ENCODE data around the gene PLD6. TPM values are rescaled to one million over a fixed set of nuclear protein-coding genes. Genes with fewer than 3 reads are reported as not detected.
"Not testable (repeated sequence)": the region's sequence is repeated elsewhere in the genome, so short reads cannot be mapped to it uniquely, and the experiment has no call there.

The PLD6 gene, protein sequence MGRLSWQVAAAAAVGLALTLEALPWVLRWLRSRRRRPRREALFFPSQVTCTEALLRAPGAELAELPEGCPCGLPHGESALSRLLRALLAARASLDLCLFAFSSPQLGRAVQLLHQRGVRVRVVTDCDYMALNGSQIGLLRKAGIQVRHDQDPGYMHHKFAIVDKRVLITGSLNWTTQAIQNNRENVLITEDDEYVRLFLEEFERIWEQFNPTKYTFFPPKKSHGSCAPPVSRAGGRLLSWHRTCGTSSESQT
- 10 to 100 TPM in 1 of 4 donors, 1 to 10 TPM in 3; 6.0 to 11.1 (median 8.2) TPM for total RNA-seq

DNA sequence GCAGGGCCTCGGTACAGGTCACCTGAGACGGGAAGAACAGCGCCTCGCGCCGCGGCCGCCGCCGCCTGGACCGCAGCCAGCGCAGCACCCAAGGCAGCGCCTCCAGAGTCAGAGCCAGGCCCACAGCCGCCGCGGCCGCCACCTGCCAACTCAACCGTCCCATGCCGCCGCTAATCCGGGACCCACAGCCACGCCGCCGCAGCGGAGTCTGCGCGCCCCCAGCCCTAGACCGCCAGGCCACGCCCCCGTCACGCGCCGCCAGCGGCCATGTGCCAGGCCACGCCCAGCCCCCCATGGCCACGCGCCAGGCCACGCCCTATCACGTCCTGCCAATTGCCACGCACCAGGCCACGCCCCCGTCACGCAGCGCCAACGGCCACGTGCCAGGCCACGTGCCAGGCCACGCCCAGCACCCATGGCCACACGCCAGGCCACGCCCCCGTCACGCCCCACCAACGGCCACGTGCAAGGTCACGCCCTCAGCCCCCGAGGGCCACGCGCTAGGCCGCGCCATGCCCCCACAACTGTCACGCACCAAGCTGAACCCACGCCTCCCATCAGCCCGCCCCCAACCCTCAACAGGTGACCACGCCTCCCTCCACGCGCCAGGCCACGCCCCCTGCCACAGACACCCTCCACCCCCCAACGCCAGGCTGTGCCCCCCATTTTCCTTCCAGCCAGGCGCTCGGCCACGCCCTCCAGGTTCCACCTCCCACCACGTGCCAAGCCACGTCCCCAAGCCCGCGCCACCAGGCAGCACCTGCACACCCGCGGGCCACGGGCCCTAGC is at the start of gene PLD6:
PLD6 (minus strand) TSS at position 210 of the 789 bp plus-strand sequence; CDS start at position 163, 47 bp downstream.
- Histone ChIP-seq H3K4me3 (peak within 1 kb of the TSS; percentile 47 to 69 (median 60)), H3K9me3 (no peaks in the 10 kb centered on the region), H3K36me3 (peaks cover 0 to 30% (median 0%) of the 10 kb centered on the region in 3 donors), H3K27ac (peak within 1 kb of the TSS; percentile 76 to 96 (median 92)), H3K27me3 (no peaks in the 10 kb centered on the region), H3K4me1 (peaks cover 0 to 59% (median 28%) of the 10 kb centered on the region in 4 donors)
- TF ChIP-seq POLR2A (IDR thresholded peaks at IDR 0.05) (peak in 1 of 2 donors; percentile 57), EP300 (IDR thresholded peaks at IDR 0.05) (peak; percentile 10 to 53)
- TF ChIP-seq, protein P1, sequence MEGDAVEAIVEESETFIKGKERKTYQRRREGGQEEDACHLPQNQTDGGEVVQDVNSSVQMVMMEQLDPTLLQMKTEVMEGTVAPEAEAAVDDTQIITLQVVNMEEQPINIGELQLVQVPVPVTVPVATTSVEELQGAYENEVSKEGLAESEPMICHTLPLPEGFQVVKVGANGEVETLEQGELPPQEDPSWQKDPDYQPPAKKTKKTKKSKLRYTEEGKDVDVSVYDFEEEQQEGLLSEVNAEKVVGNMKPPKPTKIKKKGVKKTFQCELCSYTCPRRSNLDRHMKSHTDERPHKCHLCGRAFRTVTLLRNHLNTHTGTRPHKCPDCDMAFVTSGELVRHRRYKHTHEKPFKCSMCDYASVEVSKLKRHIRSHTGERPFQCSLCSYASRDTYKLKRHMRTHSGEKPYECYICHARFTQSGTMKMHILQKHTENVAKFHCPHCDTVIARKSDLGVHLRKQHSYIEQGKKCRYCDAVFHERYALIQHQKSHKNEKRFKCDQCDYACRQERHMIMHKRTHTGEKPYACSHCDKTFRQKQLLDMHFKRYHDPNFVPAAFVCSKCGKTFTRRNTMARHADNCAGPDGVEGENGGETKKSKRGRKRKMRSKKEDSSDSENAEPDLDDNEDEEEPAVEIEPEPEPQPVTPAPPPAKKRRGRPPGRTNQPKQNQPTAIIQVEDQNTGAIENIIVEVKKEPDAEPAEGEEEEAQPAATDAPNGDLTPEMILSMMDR (IDR thresholded peaks at IDR 0.05) = peak in 2 of 5 experiments; percentile 24 to 31
- 40 to 49% methylated on average over 19 to 23 of the region's 78 CpGs for WGBS, 2 donors
- DNase-seq (ENCODE audit: low spot score in 2 of 2) = peak; percentile 73 to 79

DNA sequence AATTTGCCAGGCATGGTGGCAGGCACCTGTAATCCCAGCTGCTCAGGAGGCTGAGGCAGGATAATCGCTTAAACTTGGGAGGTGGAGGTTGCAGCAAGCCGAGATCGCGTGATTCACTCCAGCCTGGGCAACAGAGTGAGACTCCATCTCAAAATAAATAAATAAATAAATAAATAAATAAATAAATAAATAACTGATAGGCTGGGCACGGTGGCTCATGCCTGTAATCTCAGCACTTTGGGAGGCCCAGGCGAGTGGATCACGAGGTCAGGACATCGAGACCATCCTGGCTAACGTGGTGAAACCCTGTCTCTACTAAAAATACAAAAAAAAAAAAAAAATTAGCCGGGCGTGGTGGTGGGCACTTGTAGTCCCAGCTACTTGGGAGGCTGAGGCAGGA is 49.6 kb upstream of the PLD6 start:
- DNase-seq (ENCODE audit: low spot score in 2 of 2); H3K9me3 ChIP-seq; H3K27me3 ChIP-seq; H3K4me1 ChIP-seq; H3K4me3 ChIP-seq; H3K27ac ChIP-seq: not testable (repeated sequence)
- H3K36me3 ChIP-seq = peaks cover 5 to 100% (median 19%) of the 10 kb centered on the region in 3 donors
- WGBS, 2 donors = 85 to 92% methylated on average over 11 of the region's 11 CpGs

DNA sequence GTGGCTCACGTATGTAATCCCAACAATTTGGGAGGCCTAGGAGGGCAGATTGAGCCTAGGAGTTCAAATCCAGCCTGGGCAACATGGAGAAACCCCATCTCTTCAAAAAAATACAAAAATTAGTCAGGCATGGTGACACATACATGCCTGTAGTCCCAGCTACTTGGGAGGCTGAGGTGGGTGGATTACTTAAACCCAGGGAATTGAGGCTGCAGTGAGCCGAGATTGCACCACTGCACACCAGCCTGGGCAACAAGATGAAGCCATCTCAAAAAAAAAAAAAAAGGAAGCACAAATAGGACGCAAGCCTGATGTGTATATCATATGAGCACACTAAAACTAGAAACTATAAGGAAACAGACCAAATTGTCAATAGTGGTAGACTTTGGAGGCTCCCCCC is 47.9 kb upstream of the PLD6 start:
- TF ChIP-seq EP300 (IDR thresholded peaks at IDR 0.05) (no peak), POLR2A (IDR thresholded peaks at IDR 0.05) (no peak)
- TF ChIP-seq, protein P1 (IDR thresholded peaks at IDR 0.05) = no peak

DNA sequence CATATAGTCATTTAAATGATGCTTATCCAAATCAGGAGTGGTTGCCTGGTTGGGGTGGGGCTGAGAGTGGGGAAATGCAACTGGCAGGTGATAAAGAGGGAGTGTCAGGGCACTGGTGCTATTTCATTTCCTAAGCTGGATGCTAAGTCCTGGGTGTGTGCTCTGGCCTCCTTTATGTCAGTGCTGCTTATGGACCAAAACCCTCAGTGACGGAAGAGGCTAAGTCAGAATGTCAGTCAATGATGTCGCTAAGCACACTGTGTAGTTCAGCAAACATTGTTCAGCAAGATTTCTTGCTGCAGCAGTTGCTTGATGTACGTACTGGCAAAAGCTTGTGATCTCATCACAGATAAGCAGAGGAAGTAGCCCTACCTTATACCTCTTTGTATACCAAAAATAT is 47.3 kb upstream of the PLD6 start:
- peaks cover 2 to 100% (median 8%) of the 10 kb centered on the region in 3 donors for H3K36me3 ChIP-seq
- H3K9me3 ChIP-seq = no peaks in the 10 kb centered on the region
- H3K27me3 ChIP-seq = no peaks in the 10 kb centered on the region
- no peak overlapping the region for H3K27ac ChIP-seq
- WGBS, 2 donors = 93 to 99% methylated on average over 3 of the region's 3 CpGs
- H3K4me1 ChIP-seq = no peaks in the 10 kb centered on the region
- no peak overlapping the region for H3K4me3 ChIP-seq
- TF ChIP-seq EP300 (IDR thresholded peaks at IDR 0.05) (no peak), POLR2A (IDR thresholded peaks at IDR 0.05) (no peak)
- TF ChIP-seq, protein P1 (IDR thresholded peaks at IDR 0.05) = no peak
- DNase-seq (ENCODE audit: low spot score in 2 of 2) = no peak

More for the DNA sequence above, 47.9 kb upstream of the PLD6 start:
- 84 to 85% methylated on average over 3 of the region's 3 CpGs for WGBS, 2 donors
- H3K27ac ChIP-seq = no peak overlapping the region
- DNase-seq (ENCODE audit: low spot score in 2 of 2) = no peak
- no peaks in the 10 kb centered on the region for H3K4me1 ChIP-seq
- H3K27me3 ChIP-seq = no peaks in the 10 kb centered on the region
- H3K36me3 ChIP-seq = peaks cover 0 to 100% (median 11%) of the 10 kb centered on the region in 3 donors
- H3K4me3 ChIP-seq = no peak overlapping the region
- H3K9me3 ChIP-seq = no peaks in the 10 kb centered on the region

DNA sequence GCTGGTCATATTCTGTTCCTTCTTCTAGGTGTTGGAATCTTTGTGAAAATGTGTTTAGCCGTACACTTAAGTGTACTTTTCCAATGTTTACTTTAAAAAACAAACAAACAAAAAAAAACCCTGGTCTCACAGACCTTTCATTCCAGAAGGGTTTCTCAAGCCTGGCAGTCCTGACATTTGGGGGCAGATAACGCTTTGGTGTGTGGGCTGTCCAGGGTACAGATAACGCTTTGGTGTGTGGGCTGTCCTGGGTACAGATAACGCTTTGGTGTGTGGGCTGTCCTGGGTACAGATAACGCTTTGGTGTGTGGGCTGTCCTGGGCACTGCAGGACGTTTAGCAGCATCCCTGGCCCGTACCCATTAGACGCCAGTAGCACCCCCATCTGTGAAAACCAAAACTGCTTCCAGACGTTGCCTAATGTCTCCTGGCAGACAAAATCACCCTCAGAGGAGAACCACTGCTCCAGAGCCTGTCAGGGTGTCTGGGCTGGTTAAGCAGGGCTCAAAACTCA is 46.1 kb upstream of the PLD6 start:
- H3K36me3 ChIP-seq = peaks cover 4 to 100% (median 17%) of the 10 kb centered on the region in 3 donors
- H3K4me3 ChIP-seq = no peak overlapping the region
- no peaks in the 10 kb centered on the region for H3K9me3 ChIP-seq
- H3K27me3 ChIP-seq = no peaks in the 10 kb centered on the region
- H3K4me1 ChIP-seq = no peaks in the 10 kb centered on the region
- DNase-seq (ENCODE audit: low spot score in 2 of 2) = no peak
- no peak overlapping the region for H3K27ac ChIP-seq
- TF ChIP-seq POLR2A (IDR thresholded peaks at IDR 0.05) (no peak), EP300 (IDR thresholded peaks at IDR 0.05) (no peak)
- TF ChIP-seq, protein P1 (IDR thresholded peaks at IDR 0.05) = no peak
- WGBS, 2 donors = 69 to 73% methylated on average over 9 of the region's 9 CpGs

Measured in tibial nerve (tissue), 4 donors.